Measurements from ENCODE around the gene ALDOC.
"Not testable (repeated sequence)": the region's sequence is repeated elsewhere in the genome, so short reads cannot be mapped to it uniquely, and the experiment has no call there.

- TF ChIP-seq CTCF (IDR thresholded peaks at IDR 0.05); REST (IDR thresholded peaks at IDR 0.05; ENCODE audit: low read depth, low read length); RXRA (IDR thresholded peaks at IDR 0.05; ENCODE audit: borderline replicate concordance, low read depth); RFX5 (IDR thresholded peaks at IDR 0.05; ENCODE audit: low read length); MXI1 (IDR thresholded peaks at IDR 0.05; ENCODE audit: low read depth, low read length); NFIC (IDR thresholded peaks at IDR 0.05; ENCODE audit: borderline replicate concordance); ZBTB33 (IDR thresholded peaks at IDR 0.05; ENCODE audit: borderline replicate concordance, low read depth); SMC3 (IDR thresholded peaks at IDR 0.05; ENCODE audit: low read depth, low read length): not testable (repeated sequence)
These were observed 679 bp downstream of the ALDOC start for GRCh38 chr17:28576016-28576415.

All from SK-N-SH (cell line).